HG02938 (cell line): ENCODE data around the gene TAS2R5.
"Not testable (repeated sequence)": the region's sequence is repeated elsewhere in the genome, so short reads cannot be mapped to it uniquely, and the experiment has no call there.

Source experiments
- ATAC-seq: cut with Tn5 transposase; IDR thresholded peaks from one replicate; pipeline ENCODE4 v1.9.1; 2021; ENCODE audit warnings: mild to moderate bottlenecking, moderate library complexity; ENCODE audit not compliant: unreplicated experiment

Gene TAS2R5

DNA sequence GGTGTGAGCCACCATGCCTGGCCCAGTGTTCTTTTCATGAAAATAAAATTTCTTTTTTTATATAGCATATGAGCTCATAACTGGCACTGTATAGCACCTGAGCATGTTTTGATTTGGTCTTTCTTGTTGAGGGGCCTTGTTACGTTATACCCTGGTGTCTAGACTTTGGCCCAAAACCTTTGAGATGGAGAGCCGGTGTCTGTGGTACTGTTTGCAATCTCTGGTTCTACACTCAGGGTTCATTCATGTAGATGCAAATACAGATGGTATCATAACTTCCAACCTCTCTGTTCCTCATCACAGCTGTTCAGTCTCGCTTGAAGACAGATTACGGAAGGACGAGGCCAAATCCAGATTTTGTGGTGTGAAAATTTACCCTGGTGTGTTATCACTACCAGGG is at the start of gene TAS2R5:
Gene TAS2R5 (plus strand): TSS at position 301 of the 400 bp plus-strand sequence. CDS start 145 bp downstream, outside the sequence.
- ATAC-seq, result no peak

DNA sequence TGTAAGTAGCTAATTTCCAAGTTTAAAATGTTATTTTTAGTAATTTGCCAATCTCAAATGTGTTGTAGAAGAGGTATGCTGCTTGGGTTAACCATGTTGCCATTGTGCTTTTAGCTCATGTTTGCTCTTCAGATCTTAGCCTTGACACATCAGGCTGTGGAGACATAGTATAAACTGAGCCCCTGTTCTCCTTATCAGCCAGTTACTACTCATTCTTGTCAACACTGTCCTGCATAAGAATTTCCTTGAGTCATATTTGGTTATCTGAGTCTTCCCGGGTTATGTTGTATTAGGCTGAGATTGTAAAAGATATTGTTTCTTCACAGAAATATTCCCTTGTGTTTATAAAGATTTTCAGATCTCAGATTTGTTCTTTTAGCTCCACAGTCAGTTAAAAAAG is 47.8 kb upstream of the TAS2R5 start:
- ATAC-seq, result no peak

DNA sequence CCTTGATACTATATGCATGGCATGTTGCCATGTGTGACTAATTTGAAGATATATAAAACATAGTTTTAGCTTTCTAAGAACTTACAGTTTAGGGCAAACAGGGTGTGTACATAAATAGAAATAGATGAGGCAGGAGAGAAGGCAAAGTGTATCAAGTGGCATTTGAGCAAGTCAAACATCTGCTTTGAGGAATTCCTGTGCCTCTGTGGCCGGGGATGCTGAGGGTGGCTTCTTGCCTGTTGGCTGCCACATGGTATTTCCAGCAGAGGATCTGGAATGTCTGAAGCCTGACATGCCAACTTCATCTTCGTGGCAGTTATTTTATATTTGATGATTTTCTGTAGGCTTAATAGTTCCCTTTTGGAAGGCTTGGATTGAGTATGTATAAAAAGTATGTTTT is 45.9 kb upstream of the TAS2R5 start:
- no peak for ATAC-seq

DNA sequence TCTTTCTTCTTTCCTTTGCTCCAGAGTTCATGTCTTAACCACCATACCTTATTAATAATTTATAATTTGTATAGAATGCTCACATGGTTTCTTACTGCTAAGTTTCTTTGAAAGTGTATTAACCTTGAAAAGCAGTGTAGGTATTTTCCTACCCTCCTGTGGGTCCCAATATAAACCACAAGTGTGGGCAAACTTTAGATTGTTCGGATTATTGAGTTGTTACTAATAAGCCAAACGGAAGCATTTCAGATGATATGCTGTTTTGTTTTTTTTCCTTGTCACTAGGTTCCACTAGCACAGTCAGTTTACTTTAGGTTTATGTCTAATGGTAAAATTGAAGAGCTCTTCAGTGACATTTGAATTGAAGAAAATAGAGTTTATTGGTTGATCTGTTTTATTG is 41.6 kb upstream of the TAS2R5 start:
- ATAC-seq, result no peak

DNA sequence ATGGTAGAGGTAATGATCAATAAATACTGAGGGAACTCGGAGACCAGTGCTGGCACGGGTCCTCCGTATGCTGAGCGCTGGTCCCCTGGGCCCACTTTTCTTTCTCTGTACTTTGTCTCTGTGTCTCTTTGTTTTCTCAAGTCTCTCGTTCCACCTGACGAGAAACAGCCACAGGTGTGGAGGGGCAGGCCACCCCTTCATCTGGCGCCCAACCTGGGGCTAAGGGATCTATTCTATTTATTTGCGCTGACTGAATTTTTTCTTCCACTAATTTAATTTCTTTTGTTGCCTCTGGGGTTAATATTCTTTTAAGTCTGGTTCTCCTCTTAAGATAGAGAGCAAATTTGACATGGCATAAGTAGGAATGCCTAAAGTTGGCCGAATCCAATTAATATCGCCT is 38.1 kb upstream of the TAS2R5 start:
- not testable (repeated sequence) for ATAC-seq

- no peak for ATAC-seq
These were observed 37.4 kb upstream of the TAS2R5 start for GRCh38 chr7:141752634-141753033.

GRCh38 chr7:141754939-141755338 is 35.1 kb upstream of the TAS2R5 start:
- no peak for ATAC-seq

GRCh38 chr7:141763797-141764196 is 26.2 kb upstream of the TAS2R5 start, which contains the start of gene TAS2R3:
TAS2R3 (plus strand) TSS chr7:141764097; CDS start chr7:141764159, 62 bp downstream.
- no peak for ATAC-seq

DNA sequence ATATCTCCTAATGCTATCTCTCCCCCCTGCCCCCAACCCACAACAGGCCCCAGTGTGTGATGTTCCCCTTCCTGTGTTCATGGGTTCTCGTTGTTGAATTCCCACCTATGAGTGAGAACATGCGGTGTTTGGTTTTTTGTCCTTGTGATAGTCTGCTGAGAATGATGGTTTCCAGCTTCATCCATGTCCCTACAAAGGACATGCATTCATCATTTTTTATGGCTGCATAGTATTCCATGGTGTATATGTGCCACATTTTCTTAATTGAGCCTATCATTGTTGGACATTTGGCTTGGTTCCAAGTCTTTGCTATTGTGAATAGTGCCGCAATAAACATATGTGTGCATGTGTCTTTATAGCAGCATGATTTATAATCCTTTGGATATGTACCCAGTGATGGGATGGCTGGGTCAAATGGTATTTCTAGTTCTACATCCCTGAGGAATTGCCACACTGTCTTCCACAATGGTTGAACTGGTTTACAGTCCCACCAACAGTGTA is 19.9 kb upstream of the TAS2R5 start:
- not testable (repeated sequence) for ATAC-seq

- no peak for ATAC-seq
These were observed 13.6 kb upstream of the TAS2R5 start, which contains the start of gene TAS2R4 for GRCh38 chr7:141776374-141776773. TAS2R4 (plus strand) TSS chr7:141776674; CDS start chr7:141778489, 1,815 bp downstream.

GRCh38 chr7:141785706-141786552 is 4.1 kb upstream of the TAS2R5 start:
- ATAC-seq, result peak; percentile 72

DNA sequence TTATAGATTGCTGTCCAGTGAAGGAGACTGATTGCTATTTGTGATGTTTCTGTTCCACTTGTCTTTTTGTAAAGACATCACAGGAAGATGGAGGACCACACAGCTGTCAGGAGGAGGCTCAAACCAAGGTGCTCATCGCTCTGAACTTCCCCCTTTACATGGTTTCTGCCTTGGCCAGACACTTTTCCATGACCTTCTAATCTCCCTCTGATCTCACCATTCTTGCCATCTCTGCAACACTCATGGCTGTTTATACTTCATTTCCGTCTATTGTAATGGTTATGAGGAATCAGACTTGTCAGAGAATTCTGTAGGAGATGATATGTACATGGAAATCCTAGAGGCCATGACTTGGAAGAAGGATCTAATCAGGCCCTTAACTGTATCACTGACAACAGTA is 1.7 kb upstream of the TAS2R5 start:
- ATAC-seq, result no peak

DNA sequence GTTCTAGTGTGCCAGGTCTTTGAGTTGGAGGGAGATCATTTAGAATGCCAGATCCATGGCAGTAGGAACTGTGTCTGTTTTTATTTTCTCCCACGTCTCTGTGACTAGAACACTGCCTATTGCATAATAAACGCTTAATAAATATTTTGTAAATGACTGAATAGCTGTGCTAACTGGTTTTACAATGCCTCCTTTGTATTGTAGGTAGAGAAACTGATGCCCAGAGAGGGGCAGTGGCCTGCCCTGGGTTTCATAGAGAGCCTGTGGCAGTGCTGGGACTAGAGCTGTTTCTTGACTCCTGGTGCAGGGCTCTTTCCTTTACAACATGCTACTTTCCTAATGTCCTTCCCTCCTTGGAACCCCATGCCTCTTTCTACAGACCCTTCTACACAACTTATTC is 2.5 kb downstream of the TAS2R5 start:
- ATAC-seq, result no peak

DNA sequence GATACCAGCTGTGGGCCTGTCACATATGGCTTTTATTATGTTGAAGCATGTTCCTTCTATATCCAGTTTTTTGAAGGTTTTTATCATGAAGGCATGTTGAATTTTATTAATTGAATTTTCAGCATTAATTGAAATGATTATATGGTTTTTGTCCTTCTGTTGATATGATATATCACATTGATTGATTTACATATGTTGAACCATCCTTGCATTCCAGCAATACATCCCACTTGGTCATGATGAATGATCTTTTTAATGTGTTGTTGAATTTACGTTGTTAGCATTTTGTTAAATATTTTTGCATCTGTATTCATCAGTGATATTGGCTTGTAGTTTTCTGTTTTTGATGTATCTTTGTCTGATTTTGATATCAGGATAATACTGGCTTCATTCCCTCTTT is 30.1 kb downstream of the TAS2R5 start:
- no peak for ATAC-seq

DNA sequence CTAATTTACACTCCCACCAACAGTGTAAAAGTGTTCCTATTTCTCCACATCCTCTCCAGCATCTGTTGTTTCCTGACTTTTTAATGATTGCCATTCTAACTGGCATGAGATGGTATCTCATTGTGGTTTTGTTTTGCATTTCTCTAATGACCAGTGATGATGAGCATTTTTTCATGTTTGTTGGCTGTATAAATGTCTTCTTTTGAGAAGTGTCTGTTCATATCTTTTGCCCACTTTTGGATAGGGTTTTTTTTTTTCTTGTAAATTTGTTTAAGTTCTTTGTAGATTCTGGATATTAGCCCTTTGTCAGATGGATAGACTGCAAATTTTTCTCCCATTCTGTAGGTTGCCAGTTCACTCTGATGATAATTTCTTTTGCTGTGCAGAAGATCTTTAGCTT is 32.4 kb downstream of the TAS2R5 start:
- ATAC-seq, result not testable (repeated sequence)

DNA sequence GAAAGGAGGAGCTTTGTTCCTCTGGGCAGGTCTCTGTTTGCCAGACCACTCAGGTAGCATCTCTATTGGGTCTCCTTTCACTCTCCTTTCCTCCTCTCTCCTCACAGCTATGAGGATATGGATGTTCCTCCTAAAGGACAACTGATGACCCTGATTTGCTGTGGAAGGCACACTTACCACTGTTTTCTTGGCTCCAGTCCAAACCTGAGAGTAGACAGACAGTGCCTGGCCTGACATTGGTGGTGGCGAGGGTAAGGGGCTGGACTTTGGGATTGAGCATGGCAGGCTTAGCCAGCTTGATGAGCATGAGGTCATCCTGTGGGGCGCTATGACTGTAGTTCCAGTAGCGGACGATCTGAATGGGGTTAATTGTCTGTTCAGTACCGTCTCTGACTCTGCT is 47.7 kb downstream of the TAS2R5 start:
- ATAC-seq, result no peak

- no peak for ATAC-seq
These were observed 48.6 kb downstream of the TAS2R5 start for GRCh38 chr7:141838581-141838980.

DNA sequence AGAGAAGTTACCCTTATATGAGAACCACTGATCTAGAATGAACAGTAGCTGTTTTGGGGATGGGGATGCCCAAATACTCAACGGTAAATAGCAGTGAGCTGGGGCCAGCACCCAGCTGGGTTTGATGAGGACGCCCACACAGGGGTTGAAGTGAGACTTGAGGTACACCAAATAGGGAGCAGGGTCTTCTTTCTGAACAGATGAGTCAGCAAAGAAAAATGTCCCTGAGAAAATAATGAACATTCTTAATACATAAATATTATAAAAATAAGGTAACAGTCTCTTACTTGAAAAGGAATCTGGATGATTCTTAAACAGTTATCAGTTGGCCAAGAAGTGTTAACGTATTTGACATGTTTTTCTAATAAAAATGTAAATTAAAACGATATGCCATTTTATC is 49.2 kb downstream of the TAS2R5 start:
- no peak for ATAC-seq

GRCh38 chr7:141840708-141841107 is 50.7 kb downstream of the TAS2R5 start:
- no peak for ATAC-seq
